Stimulated activated CD4-positive, alpha-beta T cell treated with anti-CD3 and anti-CD28 coated beads, Interleukin-12 subunit alpha, Interleukin-12 subunit beta, amount 100 ng/mL, for 4 hours (primary cell): ENCODE data around the gene KCNJ1.

Experiments used
- DNase-seq: peaks from one replicate; pipeline ENCODE4 v3.0.0-alpha.2; 2020

KCNJ1 gene

DNA sequence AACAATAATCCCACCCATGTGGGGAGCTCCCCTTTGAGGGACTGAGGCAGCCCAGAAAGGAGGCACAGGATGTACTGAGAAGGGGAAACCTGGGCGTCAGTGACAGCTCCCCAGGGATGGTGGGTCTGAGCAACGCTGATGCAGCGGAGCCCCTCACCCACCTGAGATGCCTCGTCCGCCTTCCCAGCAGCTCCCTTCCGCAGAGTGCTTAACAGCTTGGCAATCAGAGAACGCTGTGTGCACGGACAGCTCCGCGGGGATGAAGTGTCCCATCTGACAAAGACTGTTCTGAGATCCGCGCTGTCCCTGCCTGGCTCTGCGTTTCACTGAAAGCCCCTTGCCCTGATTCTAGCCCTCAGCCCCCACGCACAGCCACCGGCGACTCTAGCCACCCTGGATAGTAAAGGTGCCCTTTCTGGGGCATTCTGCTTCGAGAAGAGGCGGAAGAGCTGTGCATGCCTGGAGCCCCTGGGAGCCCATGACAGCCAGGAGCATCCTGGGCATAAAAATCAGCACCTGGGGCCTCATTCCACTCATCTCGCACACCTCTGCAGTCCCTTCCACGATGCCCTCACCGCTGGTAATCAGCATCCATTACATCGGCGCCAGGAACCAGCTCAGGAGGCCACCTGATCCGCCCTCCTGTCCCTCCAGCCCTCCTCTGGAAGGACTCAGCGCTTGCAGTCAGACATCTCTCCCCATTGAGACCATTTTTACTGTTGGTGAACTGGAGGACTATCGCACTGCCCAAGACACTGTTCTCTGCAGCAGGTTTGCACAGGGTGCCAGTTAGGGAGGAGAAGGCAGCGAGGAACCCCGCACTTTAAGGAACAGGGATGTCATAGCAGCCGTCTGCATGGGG lies 34.8 kb upstream of the KCNJ1 start:
- DNase-seq, result no peak

DNA sequence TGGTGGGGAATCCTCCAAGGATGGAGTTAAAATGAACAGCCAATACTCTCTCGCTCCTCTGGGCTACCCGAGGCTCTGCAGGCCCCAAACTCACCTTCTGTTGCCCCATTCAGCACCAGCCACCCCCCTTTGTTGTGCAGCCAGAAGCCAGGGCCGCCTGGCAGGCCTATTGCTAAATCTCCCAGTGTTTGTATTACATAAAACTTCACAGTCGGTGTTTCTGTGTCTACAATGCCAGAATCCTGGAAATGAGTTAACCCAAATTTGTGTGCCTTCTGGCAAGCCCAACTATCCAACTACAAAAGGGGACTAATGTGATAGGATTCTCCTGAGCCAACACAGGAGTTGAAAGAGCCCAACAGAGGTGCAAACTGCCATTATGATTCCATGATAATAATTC lies 33.4 kb upstream of the KCNJ1 start:
- DNase-seq, result no peak

DNA sequence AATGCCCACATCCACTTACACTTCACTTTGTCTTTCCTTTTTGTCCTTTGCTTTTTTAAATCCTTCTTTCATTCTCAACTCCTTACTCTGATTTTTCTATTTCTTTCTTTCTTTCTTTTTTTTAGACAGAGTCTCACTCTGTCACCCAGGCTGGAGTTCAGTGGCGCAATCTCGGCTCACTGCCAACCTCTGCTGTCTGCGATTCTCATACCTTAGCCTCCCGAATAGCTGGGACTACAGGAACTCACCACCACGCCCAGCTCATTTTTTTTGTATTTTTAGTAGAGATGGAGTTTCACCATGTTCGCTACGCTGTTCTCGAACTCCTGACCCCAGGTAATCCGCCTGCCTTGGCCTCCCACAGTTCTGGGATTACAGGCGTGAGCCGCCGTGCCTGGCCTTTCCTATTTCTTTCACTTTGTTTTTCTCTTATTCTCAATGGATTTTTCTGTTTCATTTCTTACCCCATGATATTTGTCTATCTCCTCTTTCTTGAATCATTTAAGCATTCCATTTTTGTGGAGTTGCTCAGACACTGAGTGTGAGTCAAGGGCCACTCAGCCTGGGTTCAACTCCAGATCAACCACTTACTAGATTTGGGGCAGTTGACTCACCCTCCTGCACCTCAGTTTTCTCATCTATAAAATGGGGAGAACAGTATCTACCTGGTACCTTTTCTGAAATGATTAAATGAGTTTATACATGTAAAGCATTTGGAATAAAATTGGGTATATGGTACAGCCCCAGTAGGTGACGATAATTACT lies 31.7 kb upstream of the KCNJ1 start:
- DNase-seq, result no peak

DNA sequence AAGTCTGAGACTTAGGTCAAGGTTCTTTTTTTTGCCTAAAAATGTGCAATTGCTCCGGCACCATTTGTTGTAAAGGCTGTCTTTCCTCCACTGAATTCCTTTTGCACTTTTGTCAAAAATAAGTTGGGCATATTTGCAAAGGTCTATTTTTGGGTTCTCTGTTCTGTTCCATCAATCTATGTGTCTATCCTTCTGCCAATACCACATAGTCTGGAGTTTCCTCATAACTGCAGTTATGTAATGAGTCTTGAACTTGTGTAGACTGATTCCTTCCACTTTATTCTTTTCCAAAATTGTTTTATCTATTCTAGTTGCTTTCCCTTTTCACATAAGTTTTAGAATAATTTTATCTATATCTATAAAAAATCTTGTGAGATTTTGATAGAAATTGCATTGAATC lies 30.7 kb upstream of the KCNJ1 start:
- no peak for DNase-seq

DNA sequence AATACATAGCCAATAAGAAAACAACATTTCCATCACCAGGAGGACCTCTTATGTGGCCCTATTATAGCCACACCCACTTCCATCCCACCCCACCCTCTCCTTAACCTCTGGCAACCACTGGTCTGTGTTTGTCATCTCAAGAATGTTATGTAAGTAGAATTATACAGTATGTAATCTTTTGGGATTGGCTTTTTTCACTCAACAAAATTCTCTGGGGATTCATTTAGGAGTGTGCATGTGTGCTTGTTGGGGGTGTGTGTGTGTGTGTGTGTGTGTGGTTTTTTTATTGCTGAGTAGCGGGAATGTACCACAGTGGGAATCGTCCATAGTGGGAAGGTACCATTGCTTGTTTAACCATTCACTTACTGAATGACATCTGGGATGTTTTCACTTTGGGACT lies 29.3 kb upstream of the KCNJ1 start:
- DNase-seq, result no peak

DNA sequence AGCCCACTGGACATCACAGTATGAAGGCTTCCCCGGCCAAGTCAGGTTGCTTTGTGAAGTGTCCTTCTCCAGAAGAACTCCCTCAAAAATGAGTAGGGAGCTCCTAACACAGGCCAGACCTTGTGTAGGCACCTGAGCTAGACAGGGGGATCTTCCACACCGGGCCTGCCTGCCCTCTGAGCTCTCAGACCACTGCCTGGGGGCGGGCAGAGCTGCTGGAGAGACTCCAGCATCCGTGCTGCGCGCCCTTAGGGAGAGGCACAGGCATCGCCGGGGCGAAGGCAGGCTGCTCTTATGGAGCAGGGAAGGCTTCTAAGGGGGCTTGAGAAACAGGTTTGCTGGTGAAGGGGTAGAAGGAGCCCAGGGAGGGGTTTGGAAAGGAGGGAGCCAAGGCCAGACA lies 28.4 kb upstream of the KCNJ1 start:
- no peak for DNase-seq

- DNase-seq, result no peak
Measured at GRCh38 chr11:128894685-128895084, 27.6 kb upstream of the KCNJ1 start.

- DNase-seq, result no peak
Measured at GRCh38 chr11:128894286-128894681, 27.2 kb upstream of the KCNJ1 start.

- DNase-seq, result no peak
Measured at GRCh38 chr11:128893578-128894285, 26.6 kb upstream of the KCNJ1 start.

DNA sequence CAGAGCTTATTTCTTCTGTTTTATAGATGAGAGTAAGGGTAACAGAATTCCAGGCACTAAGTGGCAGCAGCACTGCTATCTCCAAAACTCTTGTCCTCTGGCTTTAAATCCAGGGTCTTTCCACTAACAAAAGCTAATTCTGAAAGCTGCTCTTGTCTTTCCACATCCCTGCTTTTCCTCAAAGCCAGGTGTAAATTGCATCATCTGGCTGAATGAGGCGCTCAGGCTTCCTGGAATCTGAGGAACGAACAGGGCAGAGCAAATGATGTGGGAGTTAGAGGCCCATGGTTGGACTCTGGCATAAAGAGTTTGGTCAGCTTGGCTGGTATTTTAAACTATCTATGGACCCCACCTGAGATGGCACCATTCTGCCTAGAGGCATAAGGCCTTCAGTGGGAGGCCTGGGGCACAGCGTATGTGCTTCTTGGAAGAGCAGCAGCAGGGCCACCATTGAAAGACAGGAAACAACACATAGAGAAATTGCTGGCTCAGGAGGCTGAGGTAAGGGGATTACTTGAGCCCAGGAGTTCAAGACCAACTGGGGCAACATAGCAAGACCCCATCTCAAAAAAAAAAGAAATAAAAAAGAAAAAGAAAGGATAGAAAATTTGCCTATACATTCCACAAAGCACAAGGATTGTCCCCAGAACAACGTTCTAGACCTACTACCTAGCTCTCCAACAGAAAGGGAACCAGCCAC lies 25.9 kb upstream of the KCNJ1 start:
- DNase-seq, result no peak

GRCh38 chr11:128891913-128892398 lies 24.9 kb upstream of the KCNJ1 start:
- no peak for DNase-seq

- no peak for DNase-seq
Measured at GRCh38 chr11:128890543-128891368, 23.7 kb upstream of the KCNJ1 start, which contains the start of gene KCNJ5. KCNJ5 (plus strand) TSS chr11:128891356; CDS start chr11:128911274, 19,918 bp downstream.

GRCh38 chr11:128890216-128890542 lies 23.1 kb upstream of the KCNJ1 start:
- DNase-seq, result no peak

- no peak for DNase-seq
Measured at GRCh38 chr11:128889657-128890213, 22.6 kb upstream of the KCNJ1 start.

DNA sequence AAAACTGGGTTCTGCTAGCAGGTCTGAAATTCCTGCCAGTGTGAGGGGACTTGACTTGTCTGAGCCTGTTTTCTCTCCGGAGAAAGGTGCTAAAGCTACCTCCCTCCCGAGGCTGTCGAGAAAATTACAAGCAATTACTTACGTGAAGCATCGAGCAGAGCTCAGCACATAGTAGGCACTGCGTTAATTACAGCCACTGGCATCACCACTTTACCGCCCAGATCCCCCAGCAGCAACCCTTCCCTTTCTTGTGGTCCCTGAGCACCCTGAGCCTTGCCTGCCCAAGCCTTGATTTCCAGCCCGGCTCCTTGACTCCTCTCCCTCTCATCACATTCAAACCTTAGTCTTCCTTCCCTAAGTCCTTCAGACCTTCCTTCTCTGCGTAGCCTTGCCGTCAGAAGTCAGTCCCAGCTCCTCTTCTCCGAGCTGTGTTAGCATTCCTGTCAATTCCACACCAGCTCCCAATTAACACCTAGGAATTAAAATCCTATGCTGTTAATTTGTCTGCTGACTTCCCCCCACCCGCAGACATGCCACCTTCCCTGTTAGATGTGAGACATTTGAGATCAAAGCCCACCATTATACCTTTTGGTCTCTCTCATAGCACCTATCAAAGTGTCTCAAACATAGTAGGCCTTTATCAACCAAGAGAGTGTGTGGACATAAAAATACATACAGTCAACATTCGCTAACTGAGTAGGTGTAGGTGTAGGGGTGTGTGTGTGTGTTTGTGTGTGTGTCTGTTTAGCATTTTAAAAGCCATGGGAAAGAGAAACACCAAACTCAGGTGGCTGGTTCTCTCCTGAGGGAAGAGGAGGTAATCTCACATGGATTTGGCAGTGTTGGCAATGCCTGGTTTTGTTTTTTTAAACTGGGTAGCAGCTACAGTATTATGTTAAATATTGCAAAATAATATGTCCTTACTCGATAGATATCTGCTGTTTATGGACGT lies 21.2 kb upstream of the KCNJ1 start:
- DNase-seq, result no peak

- no peak for DNase-seq
Measured at GRCh38 chr11:128886406-128887124, 19.5 kb upstream of the KCNJ1 start.

DNA sequence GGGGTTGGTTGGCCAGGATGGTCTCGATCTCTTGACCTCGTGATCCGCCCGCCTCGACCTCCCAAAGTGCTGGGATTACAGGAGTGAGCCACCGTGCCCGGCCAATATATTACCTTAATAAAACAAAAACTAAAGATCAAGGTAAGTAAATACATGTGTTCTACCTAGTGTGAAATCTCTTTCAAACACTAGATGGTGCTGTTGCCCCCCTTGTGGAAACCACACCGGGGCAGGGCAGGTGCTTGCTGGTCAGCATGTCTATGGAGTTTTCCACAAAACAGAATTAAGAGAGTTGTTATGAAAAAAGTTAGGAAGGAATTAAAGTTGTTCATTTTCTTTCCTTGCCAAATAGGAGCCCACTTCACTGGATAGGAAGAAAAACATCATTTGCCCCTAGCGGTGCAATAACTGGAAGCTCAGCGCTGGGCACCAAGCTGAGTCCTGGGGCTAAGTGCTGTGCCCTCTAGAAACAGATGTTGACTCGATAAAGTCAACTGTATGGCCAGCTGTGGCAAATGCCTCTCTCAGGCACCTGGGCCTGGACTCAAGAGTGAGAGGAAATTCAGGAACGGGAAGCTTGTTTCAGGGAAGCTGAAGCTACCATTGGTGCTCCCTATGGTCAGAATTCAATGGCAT lies 17.7 kb upstream of the KCNJ1 start:
- DNase-seq, result peak; percentile 27

DNA sequence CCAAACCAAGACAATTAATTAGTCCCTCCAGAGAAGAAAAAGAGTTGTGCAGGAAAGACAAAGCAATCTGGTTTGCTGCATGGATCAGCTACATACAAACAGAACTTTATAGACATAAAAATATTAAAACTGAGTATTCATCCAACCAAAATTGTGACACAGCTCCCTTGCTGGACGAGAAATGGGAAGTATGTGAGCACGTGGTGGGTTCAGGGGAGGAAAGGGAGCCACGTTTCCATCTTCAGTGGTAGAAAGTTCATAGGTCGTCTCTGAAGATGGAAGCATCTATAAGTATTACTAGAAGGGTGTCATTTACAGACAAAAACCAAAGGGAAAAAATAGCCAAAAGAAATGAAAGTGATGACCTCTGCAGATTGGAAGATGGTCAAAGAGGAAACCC lies 17.0 kb upstream of the KCNJ1 start:
- no peak for DNase-seq

DNA sequence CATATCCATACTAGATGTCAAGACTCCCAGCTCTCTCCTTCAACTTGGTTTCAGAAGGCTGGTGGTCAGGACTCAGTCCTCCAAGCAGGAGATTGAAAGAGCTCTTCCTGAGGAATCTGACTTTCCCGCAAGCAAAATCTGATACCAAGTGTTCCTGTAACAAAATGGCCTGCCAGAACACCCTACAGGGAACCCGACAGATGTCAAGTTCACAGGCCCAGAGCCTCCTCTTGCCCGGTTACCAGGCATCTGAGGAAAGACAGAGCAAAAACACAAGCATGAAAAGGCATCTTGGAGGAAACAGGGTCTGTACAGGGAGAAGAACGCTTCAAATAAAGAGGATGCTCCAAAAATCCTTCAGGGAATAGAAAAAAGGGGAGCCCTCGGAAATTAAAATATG lies 15.4 kb upstream of the KCNJ1 start:
- DNase-seq, result no peak
